NCI-H1417 (cell line): ENCODE data around the gene TIGD1.

ENCODE experiments used
- DNase-seq, 3 experiments: peaks; one replicate each; lab custom pipeline; 2025; lab: John Stamatoyannopoulos, UW

TIGD1 gene

DNA sequence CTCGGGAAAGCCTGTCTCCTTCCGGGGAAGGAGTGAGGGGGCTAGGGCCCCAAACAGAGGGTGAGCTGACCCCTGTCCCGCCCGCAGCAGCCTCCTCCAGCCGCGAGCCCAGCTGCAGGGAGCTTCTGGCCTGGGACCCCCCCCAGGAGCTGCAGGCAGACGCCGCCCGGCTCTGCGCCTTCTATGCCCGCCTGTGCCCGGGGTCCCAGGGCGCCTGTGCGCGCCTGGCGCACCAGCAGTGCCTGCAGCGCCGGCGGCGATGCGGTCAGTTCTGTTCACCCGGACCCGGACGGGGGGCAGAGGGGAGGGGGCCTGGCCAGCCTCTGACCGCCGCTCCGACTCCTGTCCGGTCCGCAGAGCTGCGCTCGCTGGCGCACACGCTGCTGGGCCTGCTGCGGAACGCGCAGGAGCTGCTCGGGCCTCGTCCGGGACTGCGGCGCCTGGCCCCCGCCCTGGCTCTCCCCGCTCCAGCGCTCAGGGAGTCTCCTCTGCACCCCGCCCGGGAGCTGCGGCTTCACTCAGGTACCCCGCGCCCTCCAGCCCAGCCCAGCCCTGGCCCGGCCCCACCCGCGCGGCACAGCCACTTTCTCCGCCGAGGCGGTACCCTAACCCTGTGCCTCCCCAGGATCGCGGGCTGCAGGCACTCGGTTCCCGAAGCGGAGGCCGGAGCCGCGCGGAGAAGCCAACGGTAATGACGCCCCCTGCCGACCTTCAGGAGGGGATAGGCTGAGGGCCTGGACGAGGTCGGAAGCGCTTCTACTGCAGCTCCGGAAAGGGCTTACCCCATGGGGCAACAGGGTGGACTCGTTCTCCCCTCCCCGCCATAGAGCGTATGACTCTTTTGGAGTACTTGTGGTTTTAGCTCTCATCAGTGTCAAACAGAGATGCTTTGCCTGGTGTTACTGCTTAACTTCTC lies 26.4 kb downstream of the TIGD1 start:
- peak in 2 of 3 experiments; percentile 45 to 50 for DNase-seq

DNA sequence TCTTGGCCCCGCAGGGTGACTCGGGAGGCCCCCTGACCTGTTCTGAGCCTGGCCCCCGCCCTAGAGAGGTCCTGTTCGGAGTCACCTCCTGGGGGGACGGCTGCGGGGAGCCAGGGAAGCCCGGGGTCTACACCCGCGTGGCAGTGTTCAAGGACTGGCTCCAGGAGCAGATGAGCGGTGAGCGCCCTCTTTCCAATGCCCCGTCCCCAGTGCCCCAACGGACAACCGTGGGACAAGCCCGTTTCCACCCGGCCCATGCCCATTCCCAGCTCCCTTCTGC lies 27.0 kb downstream of the TIGD1 start:
- no peak for DNase-seq

DNA sequence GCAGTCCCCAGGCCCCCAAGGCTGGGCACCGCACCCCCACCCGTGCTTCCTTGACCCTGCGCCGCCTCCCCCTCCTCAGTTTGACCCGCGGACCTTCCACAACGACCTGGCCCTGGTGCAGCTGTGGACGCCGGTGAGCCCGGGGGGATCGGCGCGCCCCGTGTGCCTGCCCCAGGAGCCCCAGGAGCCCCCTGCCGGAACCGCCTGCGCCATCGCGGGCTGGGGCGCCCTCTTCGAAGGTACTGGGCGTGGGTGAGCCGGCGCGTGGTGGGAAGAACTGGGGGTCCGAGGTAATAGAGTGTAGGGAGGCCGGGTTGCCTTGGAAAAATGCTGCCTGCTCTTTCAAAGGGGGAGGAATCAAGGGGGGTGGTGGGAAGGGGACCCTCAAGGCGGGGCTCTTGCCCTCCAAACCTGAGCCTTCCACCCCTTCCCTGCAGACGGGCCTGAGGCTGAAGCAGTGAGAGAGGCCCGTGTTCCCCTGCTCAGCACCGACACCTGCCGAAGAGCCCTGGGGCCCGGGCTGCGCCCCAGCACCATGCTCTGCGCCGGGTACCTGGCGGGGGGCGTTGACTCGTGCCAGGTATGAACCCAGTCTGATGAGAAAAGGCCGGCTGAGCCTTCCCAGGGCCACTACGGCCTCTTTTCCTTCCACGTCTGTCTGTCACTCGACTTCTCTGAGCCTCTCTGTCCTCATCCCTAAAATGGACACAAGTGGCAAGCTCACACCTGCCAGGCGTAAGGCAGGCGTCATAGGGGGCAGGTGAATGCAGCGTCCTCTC lies 27.5 kb downstream of the TIGD1 start:
- no peak for DNase-seq

DNA sequence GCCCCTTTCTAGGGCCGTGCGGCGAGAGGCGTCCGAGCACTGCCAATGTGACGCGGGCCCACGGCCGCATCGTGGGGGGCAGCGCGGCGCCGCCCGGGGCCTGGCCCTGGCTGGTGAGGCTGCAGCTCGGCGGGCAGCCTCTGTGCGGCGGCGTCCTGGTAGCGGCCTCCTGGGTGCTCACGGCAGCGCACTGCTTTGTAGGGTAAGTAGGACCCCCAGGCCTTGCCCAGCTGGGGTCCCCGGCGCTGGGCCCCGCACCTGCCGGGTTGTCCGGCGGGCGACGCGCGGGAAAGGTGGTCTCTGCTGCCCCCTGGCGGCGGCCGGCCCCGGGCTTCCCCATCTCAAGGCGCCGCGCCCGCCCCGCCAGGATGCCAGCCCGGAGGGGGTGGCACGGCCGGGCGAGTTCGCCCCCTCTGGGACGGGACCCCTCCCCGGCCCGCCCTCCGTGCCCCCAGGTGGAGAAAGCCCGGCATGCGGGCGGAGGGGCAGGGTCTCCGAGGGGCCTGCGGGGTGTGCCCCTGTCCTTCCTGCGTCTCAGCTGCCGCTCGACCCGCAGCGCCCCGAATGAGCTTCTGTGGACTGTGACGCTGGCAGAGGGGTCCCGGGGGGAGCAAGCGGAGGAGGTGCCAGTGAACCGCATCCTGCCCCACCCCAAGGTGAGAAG lies 28.3 kb downstream of the TIGD1 start:
- DNase-seq = peak in 2 of 3 experiments; percentile 43 to 61

DNA sequence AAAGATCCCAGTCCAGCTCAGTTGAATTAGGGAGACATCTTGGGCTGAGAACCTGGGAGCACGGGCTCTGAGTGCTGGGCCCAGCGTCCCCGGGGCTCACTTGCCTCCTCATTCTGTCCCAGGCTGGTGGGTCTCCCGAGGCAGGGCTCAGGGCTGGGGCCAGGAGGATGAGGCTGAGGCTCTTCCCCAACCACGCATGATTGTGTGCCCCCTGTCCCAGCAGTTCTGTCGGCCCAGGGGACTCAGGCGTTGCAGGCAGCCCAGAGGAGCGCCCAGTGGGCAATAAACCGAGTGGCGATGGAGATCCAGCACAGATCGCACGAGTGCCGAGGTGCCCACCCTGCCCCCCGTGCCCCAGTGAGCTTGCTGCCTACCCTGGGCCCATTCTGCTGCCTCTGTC lies 29.3 kb downstream of the TIGD1 start:
- DNase-seq = no peak

DNA sequence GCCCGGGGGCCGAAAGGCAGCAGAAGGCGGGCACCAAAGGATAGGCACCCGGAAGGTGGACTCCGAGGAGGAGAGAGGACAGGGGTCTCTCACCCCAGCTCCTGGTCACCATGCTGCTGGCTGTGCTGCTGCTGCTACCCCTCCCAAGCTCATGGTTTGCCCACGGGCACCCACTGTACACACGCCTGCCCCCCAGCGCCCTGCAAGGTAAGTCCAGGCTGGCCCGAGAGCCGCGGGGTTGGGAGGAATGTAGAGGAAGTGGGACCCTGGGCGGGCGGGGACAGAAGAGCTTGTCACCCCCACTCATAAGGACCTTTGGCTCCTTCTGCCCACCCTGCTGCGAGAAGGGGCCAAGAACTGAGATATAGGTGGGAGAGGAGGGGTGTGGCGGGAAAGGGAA lies 29.9 kb downstream of the TIGD1 start:
- no peak for DNase-seq

DNA sequence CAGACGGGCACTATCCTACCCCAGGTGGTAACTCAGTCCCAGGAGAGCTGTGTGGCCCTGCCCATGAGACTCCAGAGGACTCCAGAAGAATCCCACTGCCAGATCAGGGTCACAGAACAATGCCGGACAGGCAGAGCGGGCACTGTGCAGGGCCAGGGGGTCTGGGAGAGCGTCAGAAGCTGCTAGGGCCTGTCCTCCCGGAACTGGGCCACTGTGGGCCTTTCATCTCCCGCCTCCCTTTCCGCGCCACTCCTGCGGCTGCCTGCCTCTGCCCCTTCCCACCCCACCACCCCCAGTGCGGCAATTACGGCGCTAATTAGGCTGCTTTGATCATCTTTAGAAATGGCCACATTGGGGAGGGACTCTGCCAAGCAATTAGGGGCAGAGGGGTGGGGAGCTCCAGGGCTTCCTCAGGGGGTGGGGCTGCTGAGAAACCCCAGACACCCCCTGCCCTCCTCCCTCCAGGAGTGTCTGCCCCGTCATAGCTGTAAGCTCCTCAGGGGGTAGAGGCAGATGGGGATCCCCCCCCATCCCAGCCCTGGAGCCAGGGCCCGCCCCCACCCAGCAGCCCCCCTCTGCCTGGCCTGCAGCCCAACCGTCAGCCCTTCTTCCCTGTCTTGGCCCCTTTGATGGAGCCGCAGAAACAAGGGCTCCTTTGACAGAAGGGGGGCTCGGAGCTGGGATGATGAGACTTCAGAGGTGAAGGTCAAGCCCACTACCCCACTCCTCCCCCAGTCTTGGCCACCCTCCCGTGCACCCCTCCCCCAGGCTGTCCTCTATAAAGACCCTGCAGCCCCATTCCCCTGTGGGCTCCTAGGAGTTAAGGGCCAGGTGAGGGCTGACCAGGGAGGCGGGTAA lies 30.5 kb downstream of the TIGD1 start, which contains the start of gene PRSS56:
Gene PRSS56, plus strand, starts transcription at position 808 of the 858 bp plus-strand sequence. CDS start 211 bp downstream, outside the sequence.
- DNase-seq = peak in 2 of 3 experiments; percentile 28 to 47

DNA sequence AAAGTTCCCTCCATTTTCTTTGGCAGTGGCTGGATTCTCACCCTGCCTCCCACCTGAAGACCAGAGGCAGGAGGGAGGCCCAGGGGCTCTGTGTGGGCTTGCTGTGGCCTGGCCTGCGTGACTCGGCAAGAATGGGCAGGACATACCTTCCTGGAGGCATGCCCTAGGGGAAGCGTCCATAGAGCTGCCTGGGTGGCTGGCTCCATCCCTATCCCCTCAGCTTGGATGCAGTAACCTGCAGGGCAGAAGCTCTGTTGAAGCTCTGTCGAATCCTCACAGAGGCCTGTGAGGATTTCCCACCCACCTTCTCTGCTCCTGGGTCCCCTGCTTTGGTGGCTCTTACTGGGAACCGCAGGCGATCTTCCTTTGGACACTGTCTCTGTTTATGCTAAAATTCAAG lies 31.5 kb downstream of the TIGD1 start:
- DNase-seq = no peak

DNA sequence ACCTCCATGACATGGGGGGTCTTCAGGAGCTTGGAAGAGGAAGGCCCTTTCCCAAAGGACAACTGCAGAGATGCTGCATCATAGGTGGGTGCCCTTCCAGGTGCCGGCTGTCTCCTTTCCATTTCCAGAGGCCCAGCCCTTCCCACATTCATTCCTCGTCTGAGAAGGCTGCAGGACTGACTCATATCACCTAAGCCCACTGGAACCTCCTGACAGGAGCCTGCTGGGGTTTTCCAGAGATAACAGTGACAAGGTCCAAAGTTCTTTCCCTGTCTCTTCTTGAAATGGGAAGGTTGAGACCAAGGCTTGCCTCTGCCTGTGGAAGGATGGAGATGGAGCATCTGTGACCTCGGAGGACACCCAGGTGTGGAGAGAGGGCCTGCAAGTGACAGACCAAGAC lies 33.8 kb downstream of the TIGD1 start:
- no peak for DNase-seq

DNA sequence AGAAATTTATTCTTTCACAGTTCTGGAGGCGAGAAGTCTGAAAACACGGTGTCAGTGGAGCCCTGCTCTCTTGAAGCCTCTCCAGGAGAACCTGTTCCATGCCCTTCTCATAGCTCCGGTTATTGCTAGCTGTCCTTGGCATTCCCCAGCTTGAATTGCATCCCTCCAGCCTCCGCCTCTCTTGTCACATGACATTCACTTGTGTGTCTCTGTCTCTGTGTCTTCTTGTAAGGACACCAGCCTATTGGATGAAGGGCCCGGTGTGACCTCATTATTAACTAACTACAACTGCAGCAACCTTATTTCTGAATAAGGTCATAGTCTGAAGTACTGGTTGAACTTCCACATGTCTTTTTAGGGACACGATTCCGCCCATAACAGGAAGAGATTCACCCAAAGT lies 34.7 kb downstream of the TIGD1 start:
- no peak for DNase-seq

DNA sequence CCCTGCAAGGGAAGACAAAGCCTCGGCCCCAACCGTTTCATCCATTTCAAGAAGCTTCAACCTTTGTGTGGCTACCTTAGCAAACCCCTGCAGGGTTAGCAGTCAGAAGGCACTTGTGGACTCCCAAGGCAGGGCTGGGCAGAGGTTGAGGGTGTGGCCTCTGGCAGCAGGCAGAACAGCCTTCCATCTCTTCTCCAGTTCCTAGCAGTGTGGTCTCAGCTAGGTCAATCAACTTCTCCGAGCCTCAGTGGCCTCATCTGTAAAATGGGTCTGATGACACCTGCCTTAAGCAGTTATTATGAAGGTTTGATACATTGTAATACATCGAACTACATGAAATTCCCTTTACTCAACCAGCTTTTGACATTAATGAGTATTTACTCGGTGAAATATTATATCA lies 37.0 kb downstream of the TIGD1 start:
- DNase-seq = peak in 1 of 3 experiments; percentile 58

DNA sequence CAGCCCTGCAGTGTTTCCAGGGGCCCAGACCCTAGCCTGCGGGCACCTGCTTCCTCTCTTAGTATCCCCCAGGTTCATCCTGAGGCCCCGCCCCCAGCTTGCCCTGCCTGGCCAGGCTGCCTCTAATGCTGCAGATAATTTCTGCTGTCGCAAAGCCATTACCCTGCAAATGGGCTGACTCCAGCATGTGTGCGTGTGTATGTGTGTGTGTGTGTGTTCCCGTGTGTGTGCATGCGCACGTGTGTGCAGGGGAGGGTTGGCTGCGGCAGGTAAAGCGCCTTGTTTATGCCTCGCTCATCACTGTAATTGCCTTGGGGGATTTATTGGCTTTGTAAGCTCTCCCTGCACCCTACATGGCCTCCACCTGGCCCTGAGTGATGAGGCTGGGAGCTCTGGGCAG lies 37.8 kb downstream of the TIGD1 start:
- peak in 2 of 3 experiments; percentile 73 to 92 for DNase-seq

DNA sequence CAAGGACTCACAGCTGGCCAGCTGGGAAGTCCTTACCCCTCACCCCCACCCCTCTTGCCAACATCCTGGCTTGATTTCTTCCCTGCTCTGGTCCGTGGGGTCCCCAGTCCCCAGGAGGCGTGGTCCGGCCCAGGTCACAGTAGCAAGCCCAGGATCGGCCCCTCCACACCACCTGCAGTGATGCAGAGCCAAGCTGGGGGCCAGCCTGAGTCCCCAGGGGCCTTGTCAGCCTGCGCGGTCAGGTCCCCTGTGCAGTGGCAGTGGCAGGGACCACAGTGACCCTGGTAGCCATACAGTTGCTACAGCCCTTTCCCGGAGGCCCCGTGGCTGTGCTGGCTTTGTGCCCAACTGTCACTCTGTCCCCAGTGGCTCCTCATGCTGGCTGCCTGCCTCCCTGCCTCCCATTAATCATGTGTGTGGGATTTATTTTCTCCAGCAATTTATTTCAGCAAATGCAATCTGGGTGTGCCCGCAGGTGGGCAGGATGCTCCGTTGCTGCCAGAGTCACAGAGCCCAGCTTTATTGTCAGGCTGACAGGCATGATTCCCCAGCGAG lies 38.9 kb downstream of the TIGD1 start:
- DNase-seq = peak in 2 of 3 experiments; percentile 79 to 93

DNA sequence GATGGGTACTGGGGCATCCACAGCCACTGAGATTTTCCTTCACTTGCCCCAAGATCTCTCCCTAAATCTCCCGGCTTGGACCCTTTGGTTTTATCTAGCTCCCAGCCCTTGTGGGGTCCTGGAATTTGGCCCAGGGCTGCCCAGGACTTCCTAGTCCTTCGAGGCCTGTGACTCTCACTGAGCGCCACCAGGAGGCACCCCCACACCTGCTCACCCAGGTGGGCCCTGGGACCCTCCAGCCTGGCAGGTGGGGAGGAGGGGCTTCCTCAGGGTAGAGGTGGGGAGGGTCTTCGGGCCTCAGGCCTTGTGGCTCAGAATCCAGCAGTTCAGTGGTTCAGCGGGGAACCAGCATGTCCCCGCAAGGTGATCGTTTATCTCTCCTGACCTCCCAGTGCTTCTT lies 42.1 kb downstream of the TIGD1 start:
- DNase-seq = no peak

DNA sequence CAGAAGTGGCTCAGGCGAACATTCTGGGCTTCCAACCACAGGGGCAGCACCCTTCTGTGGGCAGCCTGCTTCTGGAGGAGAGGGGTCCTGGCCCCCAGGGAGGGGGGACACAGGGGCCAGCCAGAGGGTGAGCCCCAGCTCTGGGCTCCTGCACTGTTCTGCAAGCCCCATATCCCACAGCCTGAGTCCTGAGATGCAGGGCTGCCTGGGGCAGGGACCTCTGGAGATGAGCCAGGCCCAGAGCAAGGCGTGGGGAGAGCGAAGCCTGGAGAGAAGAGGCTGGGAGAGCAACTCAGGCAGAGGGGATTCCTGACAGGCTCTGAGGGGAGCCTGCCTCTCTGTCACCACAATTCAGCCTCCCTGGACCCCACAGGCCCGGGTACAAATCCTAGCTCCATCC lies 43.6 kb downstream of the TIGD1 start:
- no peak for DNase-seq

DNA sequence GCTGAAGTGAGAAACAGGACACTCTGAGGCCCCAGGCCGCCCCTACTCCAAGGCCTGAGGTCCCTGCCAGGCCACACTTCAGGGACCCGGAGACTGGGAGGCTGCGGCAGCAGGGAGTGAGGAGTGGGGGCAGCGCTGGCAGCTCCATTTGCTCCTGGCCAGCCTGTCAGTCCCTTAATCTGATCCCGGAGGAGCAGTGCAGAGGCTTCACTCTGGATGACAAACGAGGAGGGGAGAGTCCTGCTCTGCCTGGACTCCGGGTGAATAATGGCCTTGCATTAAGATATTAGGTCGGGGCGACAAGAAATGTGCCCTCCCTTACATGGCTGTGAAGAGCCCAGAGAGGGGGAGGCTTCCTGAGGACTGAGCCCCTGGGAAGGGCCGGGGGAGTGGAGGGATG lies 44.5 kb downstream of the TIGD1 start:
- peak in 1 of 3 experiments; percentile 12 for DNase-seq

DNA sequence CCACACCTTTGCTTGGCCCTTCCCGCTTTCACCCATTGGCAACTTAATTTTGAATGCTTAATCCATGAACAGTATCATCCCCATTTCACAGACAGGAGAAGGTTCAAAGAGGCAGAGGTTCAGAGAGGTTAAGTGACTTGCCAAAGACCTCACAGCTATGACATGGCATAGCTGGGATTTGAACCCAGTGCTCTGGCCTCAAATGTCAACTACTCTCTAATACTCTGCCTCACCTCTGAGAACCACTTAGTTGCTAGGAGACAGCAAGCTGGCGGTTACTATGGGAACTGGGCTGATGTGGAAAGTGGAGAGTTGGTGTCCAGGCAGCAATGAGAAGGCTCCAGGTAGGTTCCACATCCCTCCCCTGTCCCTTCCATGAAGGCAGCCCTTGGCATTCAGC lies 45.9 kb downstream of the TIGD1 start:
- DNase-seq = peak in 2 of 3 experiments; percentile 62 to 89

DNA sequence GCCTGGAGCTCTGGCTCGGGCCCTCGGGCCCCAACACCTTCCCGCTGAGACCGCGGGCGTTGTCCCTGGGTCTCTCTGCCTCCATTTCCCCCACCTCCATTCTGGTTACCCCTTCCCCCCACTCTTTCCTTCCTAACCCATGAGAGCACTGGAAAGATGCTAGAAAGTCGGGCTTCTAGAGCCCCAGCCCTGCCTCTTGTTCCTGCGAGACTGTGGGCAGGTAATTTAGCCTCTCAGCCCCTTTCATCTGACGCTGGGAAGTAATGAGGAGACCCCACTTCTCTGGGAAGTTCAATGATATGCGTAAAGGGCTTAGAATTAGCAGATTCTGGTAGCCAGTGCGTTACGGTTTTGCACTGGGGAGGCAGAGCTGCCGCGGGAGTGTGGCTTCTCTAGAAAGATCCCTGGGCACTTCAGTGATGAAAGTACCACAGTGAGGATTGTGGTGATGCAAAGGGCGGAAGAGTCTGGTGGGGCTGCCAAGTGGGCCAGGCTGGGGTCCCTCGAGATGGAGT lies 46.5 kb downstream of the TIGD1 start:
- peak in 1 of 3 experiments; percentile 48 for DNase-seq

DNA sequence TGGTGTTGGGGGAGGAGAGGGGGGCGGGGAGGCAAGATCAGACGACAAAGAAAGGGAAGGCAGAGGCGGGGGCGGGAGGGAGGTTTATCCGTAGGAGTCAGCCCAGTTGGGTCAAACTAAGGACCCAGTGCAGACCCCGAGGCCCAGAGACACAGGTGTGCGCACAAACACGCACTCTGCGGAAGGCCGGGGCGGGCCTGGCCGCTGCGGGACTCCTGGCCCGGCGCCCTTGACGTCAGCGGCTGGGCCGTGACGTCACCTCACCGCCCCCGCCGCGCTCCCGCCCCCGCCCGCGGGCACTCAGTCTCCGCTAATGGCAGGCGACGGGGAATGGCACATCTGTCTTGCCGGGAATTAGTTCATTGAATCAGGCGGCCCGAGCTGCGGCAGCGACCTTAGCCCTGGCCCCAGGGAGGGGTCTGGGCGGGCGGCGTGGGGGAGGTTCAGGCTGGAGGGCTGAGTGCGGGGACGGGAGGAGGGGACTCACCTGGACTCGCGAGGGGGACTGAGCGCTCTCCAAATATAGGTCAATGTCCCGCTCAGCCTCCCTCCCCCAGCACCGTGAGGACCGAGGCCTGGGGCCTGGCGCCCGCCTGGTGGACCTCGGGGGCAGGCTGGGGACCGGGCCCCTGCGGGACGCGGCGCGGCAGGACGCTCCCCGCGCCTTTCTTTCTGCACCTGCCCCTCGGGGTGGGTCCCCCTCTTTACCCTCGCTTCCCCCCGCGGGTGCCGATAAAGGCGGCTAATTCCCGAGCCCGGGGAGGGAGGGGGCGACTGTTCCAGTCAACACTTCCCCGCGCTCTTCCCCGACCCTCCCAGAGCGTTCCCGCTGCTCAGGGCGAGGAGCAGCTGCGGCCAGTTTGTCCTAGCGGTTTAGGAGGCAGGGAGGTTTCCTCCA lies 47.2 kb downstream of the TIGD1 start:
- peak in 2 of 3 experiments; percentile 67 to 82 for DNase-seq

DNA sequence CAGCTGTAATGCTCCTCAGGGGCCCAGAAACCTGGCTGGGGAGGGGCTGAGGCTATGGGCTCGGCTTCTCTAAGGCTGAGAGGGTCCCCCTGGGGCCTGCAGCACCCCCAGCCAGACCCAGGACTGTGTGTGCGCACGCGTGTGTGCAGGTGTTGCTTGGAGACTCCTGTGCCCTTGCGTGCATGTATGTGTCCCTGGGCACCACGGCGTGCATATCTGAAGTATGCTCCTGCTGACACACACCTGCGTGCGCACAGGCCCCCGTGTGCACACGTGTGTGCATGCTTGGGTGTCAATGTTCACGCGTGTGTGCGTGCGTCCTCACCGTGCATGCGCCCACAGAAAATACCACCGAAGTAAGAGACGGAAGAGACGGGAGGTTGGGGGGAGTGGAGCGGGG lies 47.8 kb downstream of the TIGD1 start:
- DNase-seq = peak in 2 of 3 experiments; percentile 58 to 76
